ENCODE data around the gene RGL1.

DNA sequence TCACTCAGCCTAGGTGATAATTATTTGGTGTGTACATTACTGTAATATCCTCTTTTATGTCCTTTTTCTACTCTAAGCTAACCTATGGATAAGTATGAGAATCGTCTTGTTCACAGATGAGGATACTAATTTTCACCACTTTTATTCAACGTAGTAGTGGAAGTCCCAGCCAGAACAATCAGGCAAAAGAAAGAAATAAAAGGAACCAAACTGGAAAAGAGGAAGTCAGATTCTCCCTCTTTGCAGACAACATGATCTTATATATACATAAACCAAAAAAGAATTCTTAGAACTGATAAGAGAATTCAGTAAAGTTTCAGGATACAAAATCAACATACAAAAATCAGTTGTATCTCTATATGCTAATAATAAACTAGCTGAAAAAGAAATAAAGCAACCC, 12.6 kb upstream of the RGL1 start:
- no peak for TF ChIP-seq POLR2A (IDR thresholded peaks at IDR 0.05)
- TF ChIP-seq, protein P1, sequence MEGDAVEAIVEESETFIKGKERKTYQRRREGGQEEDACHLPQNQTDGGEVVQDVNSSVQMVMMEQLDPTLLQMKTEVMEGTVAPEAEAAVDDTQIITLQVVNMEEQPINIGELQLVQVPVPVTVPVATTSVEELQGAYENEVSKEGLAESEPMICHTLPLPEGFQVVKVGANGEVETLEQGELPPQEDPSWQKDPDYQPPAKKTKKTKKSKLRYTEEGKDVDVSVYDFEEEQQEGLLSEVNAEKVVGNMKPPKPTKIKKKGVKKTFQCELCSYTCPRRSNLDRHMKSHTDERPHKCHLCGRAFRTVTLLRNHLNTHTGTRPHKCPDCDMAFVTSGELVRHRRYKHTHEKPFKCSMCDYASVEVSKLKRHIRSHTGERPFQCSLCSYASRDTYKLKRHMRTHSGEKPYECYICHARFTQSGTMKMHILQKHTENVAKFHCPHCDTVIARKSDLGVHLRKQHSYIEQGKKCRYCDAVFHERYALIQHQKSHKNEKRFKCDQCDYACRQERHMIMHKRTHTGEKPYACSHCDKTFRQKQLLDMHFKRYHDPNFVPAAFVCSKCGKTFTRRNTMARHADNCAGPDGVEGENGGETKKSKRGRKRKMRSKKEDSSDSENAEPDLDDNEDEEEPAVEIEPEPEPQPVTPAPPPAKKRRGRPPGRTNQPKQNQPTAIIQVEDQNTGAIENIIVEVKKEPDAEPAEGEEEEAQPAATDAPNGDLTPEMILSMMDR (IDR thresholded peaks at IDR 0.05): no peak

All from lower leg skin (tissue), 3 donors.